Right renal pelvis (tissue), 4 donors: ENCODE data around the gene MAP3K14. TPM values are rescaled to one million over a fixed set of nuclear protein-coding genes. Genes with fewer than 3 reads are reported as not detected.
A peak's percentile ranks its signal among the peaks of the same experiment; 100 is the strongest.

Source experiments
- DNase-seq, 4 donors: peaks; one replicate each; pipeline ENCODE4 v3.0.0-alpha.2; 2013; ENCODE audit warnings: low read depth in 4 of 4, low spot score in 3 of 4, missing footprints in 1 of 4
- polyA plus RNA-seq, 4 donors: library from polyadenylated mRNA; unstranded; fragments of 120-200 nt; gene quantifications; one replicate each; pipeline ENCODE4 v1.2.1, GENCODE V29; 2013; ENCODE audit not compliant: insufficient read length in 4 of 4

MAP3K14 gene
- polyA plus RNA-seq, 4 donors: 5.2 to 6.4 (median 5.7) TPM

DNA sequence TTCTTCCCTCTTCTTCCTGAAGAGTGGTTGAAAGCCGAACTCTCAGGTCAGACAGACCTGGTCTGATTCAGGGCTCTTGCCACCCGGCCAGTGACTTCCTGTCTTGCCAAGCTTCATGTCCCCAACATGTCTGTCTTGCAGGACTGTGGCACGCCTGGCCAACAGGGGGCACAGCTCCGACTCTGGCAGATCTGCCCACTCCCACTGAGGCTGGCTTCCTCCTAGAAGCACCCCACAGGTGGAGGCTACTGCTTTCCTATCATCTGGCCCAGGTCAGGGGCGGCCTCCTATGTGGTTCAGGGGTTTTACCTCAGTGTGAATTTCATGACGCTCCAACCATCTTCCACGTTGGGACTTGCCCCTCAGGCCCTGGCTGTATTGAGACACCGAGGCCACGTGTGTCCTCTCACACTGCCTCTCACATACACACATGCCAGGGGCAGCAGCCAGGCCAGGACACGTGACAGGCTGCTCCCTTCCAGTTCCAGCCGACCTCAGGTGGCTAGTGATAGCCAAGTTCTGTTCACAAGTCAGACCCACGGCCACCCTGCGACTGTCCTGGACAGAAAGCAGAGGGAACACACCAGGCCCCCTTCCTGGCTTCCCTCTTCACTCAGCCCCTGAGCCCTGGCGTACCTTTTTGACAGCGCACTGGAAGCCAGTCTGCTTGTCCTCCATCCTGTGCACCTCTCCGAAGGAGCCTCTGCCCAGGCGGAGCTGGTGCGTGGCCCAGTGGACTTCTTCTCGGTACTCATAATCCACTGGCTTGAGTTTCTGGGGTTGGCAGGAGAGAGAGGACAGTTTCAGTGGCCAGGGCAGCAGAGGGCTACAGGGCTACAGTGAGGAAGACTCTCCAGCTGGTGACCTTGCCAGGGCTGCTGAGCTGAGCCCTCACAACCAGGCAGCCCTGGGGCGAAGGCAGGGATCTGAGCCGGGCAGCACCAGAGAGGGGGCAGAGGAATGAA, 32.4 kb downstream of the MAP3K14 start:
- no peak for DNase-seq

GRCh38 chr17:45283711-45284110, 33.1 kb downstream of the MAP3K14 start:
- DNase-seq: no peak

- no peak for DNase-seq
These were observed 33.9 kb downstream of the MAP3K14 start for GRCh38 chr17:45282683-45283644.

DNA sequence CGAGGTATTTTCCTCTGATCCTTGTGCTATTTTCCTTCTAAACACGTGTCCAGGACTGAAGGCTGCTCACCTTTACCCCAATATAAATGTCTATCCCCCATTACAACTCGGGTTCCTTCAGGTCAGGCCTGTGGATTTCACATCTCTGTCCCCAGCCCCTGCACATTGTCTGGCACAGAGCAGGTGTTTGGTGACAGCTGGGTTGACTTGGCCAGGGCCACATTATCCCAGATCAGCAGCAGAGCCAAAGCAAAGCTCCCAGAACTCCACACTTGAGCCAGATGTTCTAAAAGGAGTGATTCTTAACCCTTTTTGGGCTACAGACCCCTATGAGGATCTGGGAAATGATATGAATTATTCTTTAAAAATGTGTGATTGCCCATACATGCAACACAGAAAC, 36.9 kb downstream of the MAP3K14 start:
- no peak for DNase-seq

DNA sequence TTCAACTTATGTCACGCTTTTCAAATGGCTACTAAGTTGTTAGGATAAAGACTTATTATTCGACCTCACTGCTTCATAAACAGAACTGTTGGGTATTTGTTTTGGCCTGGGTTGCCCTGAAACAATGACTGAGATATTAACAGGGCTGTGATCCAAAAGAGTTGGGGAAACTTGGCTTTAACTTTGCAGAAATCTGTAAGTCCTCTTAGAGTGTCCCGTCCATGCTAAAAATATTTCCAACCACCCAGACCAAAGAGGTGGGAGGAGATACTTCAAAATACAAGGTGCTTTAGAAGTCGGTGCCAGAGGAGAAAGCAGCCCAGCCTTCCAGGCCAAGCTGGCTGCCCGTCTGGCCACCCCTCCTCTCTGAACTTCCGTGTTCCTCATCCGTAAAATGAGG, 38.8 kb downstream of the MAP3K14 start:
- no peak for DNase-seq

DNA sequence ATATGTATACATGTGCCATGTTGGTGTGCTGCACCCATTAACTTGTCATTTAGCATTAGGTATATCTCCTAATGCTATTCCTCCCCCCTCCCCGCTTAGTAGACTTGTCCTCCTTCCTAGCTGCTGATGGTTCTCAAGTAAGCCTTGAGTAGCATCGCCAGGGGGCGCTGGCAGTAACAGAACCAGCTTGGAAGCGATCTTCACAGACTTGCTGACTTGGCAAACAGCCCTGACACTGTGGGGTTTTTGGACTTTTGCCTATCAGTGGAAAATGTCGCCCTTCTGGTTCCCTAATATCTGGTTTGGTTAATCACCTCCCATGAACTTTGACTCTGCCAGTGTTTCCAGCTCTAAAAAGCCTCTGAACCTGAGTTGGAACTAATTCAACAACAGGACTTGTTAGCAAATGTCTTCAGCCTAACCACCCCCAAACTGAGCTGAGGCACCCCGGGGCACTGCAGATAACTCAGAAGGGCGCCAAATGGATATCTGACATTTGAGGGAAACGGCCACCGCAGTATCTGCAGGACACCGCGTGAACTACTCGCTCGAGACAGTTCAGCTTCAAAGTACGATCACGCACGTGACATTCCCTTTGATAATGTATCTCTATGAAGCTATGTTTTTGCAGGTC, 39.5 kb downstream of the MAP3K14 start:
- DNase-seq: peak; percentile 82 to 90 (median 87)

DNA sequence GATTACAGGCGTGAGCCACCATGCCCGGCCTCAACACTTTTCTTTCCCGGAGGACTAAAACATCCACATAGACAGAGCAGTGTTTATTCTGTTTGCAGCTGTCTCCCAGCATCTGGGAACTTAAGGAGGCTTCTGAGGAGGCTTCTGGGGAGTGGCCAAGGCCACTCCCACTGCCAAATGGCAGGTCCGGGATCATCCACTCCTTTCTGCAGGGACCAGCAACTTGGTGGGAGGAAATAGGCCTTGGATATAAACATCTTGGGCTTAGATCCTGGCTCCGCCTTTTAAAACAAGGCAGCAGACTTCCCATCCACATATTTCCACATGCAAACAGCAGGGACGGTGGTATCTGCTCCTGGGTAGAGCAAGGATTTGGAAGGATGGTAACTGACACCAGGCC, 40.8 kb downstream of the MAP3K14 start:
- DNase-seq: no peak

DNA sequence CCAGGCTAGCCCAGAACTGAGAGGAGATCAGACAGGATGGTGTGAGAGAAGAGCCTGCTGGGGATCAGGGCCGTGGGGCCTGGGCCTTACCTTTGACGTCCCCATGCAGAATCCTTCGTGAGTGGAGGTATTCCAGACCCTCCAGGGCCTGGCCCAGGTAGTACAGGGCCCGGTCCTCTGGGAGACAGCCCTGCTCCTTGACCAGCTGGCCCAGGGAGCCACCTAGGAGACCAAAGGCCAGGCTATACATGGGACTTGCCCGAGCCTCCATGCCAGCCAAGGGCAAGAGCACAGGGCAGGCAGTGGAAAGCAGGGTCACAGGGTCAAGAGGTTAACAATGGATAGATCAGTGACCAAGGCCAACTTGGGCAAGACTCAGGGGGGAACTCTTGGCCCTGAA, 42.8 kb downstream of the MAP3K14 start:
- no peak for DNase-seq

DNA sequence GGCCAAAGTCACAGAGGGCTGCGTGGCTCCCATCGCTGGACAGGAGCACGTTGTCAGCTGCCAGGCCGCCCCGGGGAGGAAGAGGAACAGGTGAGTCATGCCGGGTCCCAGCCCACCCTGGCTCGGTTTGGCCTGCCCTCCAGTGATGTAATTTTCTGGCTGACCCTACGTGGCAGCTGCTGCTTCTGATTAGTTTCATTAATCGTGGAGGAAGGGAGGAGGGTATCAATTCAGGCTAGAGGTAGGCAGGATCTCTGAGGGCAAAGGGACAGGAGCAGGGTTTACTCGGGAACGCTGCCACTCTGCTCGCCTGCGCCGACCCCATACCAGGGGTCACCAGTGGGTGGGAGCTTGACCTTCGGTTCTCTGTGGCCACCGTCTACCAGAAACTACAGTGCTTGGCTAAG, 43.3 kb downstream of the MAP3K14 start:
- DNase-seq: no peak

DNA sequence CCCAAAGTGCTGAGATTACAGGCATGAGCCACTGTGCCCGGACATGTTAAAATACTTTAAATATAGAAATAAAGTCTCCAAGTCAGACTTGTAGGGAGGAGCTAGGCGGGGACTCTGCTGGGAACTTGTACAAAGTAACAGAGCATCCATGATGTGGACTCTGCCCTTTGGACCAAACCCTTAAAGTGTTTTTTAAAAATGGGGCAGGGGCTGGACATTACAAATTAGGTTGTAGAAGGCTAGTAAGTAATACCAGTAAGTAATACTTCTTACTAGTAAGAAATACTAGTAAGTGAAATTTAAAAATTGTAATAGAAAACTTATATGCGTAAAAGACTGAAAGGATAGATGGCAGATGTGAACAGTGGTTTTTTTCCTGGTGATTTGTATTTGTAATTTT, 45.2 kb downstream of the MAP3K14 start:
- DNase-seq: no peak

GRCh38 chr17:45270828-45271418, 45.9 kb downstream of the MAP3K14 start:
- no peak for DNase-seq

DNA sequence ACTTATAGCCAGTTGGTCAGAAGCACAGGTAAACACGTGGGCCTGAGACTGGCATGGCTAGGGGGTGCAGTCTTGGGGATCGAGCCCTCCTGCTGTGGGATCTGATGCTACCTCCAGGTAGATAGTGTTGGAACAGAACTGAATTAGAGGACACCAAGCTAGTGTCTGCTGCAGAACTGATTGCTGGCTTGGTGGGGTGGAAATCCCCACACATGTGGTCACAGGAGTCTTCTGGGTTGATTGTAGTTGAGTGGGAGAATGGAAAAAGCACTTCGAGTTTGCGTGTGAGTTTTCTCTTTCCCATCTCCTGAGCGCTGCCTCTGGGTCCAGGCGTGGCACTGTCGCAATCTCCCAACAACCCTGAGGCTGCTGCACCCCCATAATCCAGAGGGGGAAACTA, 46.9 kb downstream of the MAP3K14 start:
- DNase-seq: no peak

DNA sequence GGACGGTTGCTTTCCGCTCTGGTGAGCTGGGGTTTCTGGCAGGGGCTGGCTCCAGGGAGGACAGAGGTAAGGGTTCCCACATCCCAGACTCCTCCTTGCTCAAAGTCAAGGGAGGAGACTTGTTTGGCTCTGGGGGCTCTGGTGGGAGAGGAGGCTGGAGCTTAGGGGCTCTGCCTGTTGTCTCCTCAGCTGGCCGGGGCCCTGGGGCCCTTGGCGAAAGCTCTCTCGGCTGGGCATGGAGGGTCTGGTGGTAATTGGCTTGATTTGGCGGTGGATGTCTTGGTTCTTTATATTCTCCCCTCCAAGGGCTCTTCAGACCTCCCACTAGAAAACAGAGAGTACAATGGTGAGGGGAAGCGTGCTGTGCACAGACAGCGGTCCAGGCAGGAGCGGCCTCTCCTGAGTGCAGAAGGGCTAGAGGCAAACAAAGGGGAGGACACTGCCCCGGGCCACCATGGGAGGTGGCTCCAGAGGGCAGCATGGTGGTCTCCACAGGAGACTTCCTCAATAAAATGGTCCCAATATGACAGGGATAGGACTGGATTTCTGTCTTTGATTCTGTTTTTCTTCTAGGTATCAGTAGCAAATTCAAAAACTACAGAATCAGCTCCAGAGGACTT, 49.3 kb downstream of the MAP3K14 start:
- DNase-seq: no peak

GRCh38 chr17:45266372-45266926, 50.4 kb downstream of the MAP3K14 start:
- DNase-seq: no peak

- DNase-seq: no peak
These were observed 51.0 kb downstream of the MAP3K14 start for GRCh38 chr17:45265821-45266220.

- no peak for DNase-seq
These were observed 51.8 kb downstream of the MAP3K14 start for GRCh38 chr17:45264988-45265387.

GRCh38 chr17:45264430-45264829, 52.4 kb downstream of the MAP3K14 start:
- DNase-seq: no peak

- DNase-seq: no peak
These were observed 53.4 kb downstream of the MAP3K14 start for GRCh38 chr17:45263477-45263860.
